Measurements from ENCODE around the gene KCNK4. TPM values are rescaled to one million over a fixed set of nuclear protein-coding genes. Genes with fewer than 3 reads are reported as not detected.
A peak's percentile ranks its signal among the peaks of the same experiment; 100 is the strongest.
"Not testable (repeated sequence)": the region's sequence is repeated elsewhere in the genome, so short reads cannot be mapped to it uniquely, and the experiment has no call there.

The KCNK4 gene
- total RNA-seq, 1 donor from 2014 or later = not detected

GRCh38 chr11:64245401-64245796 lies 45.7 kb upstream of the KCNK4 start:
- peak overlapping the region; percentile 66 for H3K27ac ChIP-seq
- peaks cover 13% of the 10 kb centered on the region for H3K36me3 ChIP-seq
- DNase-seq (no peak), ATAC-seq (no peak)
- H3K27me3 ChIP-seq = no peaks in the 10 kb centered on the region
- TF ChIP-seq CTCF (IDR thresholded peaks at IDR 0.05) = no peak
- H3K4me3 ChIP-seq = peak overlapping the region; percentile 73
- H3K9me3 ChIP-seq = no peaks in the 10 kb centered on the region
- intact Hi-C loops (cut with DNase I) = no loop called here
- peaks cover 23% of the 10 kb centered on the region for H3K4me1 ChIP-seq

GRCh38 chr11:64245797-64246620 lies 45.1 kb upstream of the KCNK4 start:
- intact Hi-C loops (cut with DNase I) = no loop called here
- ATAC-seq (no peak), DNase-seq (peak; percentile 85)
- peaks cover 13% of the 10 kb centered on the region for H3K36me3 ChIP-seq
- H3K27ac ChIP-seq = peak overlapping the region; percentile 66
- TF ChIP-seq CTCF (IDR thresholded peaks at IDR 0.05) = no peak
- peaks cover 28% of the 10 kb centered on the region for H3K4me1 ChIP-seq
- H3K27me3 ChIP-seq = no peaks in the 10 kb centered on the region
- peak overlapping the region; percentile 73 for H3K4me3 ChIP-seq
- no peaks in the 10 kb centered on the region for H3K9me3 ChIP-seq

DNA sequence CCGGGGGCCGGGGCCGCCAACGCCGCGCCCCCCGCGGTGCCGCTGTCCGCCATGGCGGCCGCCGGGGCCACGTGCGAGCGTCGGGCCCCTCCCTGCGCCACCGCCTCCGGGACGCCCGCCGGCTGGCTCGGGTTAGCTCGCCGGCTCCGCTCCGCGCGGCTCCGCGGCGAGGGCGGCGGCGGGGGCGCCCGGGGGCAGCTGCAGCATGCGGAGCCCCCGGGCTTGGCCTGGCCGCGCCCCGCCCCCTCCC lies 44.6 kb upstream of the KCNK4 start:
- peak; percentile 0 for ATAC-seq
- intact Hi-C loops (cut with DNase I) = not testable (repeated sequence)

DNA sequence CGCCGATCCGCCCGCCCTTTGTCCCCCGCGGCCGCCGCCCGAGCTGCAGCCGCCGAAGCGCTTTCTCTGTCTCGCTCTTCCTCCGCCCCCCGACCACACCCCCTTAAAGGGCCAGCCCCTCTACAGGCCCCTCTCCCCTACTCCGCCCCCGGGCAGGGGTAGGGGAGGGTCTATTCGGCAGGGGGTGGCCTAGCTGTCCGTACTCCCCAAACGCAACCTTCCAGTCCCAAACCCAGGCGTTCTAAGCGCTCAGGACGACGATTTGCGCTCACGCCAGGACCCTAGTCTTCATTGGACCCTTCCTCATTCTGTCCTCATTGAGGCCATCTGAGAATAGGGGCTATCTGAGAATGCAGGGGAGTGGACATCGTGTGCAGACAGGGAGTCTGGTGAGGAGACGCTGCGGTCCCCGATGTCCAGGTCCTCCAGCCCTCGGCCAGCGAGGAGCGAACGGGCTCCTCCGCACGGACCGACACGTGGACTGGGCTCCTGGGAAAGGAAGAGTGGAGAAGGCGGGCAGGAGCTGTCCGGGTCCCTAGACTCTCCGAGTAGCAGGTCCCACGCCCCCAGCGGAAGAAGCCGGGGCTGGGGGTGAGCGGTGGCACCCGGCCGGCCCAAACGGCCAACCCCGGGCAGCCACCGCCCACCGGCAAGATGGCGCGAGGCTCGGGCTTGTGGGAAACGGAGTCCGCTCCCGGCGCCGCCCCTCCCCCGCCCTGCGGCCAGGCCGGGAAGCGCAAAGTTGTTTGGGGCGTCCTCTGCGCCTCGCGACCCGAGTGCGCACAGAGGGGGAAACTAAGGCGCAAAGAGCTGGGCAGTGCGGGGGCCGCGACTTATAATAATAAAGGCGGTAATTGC lies 44.0 kb upstream of the KCNK4 start, which contains the start of gene PPP1R14B:
Gene PPP1R14B (minus strand): TSS at position 73 of the 858 bp plus-strand sequence. CDS start 270 bp downstream, outside the sequence.
- H3K27me3 ChIP-seq = no peaks in the 10 kb centered on the region
- DNase-seq (peak; percentile 94), ATAC-seq (peak; percentile 81)
- H3K4me1 ChIP-seq = peaks cover 28% of the 10 kb centered on the region
- H3K9me3 ChIP-seq = no peaks in the 10 kb centered on the region
- peaks cover 13% of the 10 kb centered on the region for H3K36me3 ChIP-seq
- intact Hi-C loops (cut with DNase I) = no loop called here
- peak within 1 kb of the TSS; percentile 66 for H3K27ac ChIP-seq
- peak within 1 kb of the TSS; percentile 80 for H3K4me3 ChIP-seq
- TF ChIP-seq CTCF (IDR thresholded peaks at IDR 0.05) = no peak

More for the DNA sequence above, 44.6 kb upstream of the KCNK4 start:
- H3K9me3 ChIP-seq, H3K27me3 ChIP-seq, DNase-seq, H3K27ac ChIP-seq: not testable (repeated sequence)
- peaks cover 13% of the 10 kb centered on the region for H3K36me3 ChIP-seq
- H3K4me3 ChIP-seq = peak overlapping the region; percentile 80
- H3K4me1 ChIP-seq = peaks cover 29% of the 10 kb centered on the region

DNA sequence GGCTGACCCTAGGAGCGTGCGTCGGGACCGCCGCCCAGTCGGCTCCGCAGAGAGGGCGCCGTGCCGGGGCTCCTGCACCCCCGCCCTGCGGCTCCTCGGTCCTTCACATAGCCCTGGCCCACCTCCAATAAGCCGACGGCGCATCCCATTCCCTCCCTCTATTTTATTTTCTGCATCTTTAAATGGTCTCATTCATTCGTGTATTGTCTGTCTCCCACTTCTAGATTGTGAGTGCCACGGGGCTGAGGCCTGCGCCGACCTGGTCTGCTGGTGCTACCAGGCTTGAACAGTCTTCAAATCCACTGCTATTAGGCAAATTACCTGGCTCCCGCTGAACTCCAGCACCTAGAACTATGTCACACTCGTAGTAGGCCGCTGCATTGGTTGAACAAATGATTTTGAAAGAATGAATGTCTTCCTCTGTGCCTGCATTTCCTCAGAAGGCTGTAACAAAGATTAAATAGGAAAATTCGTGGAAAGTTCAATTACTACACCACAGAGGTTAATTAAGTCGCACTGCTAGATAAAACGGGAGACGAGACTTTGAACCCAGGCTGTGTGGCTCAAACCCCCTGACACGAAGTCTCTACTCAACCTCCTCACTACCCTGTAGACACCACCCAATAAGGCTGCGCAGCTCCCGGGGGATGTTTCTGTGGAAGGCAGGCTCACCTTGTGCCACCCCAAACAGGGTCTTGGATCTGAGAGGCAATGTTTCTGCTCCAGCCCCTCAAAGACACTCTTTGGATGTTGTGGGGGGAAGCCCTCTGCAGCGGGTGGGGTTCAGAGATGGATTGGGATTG lies 43.2 kb upstream of the KCNK4 start:
- intact Hi-C loops (cut with DNase I) = no loop called here
- Histone ChIP-seq H3K9me3 (no peaks in the 10 kb centered on the region), H3K36me3 (peaks cover 13% of the 10 kb centered on the region), H3K4me3 (peak overlapping the region; percentile 80), H3K4me1 (peaks cover 24% of the 10 kb centered on the region), H3K27ac (peak overlapping the region; percentile 63), H3K27me3 (no peaks in the 10 kb centered on the region)
- peak; percentile 0 for ATAC-seq
- TF ChIP-seq CTCF (IDR thresholded peaks at IDR 0.05) = no peak
- DNase-seq = no peak

All from upper lobe of right lung (tissue), 1 donor.